Activated CD8-positive, alpha-beta T cell treated with anti-CD3 and anti-CD28 coated beads, Interleukin-2, amount 10 ng/mL, durations not matched to agents 7 days and 5 days (primary cell): Measurements from ENCODE around the gene FAM53A. TPM values are rescaled to one million over a fixed set of nuclear protein-coding genes. Genes with fewer than 3 reads are reported as not detected.
"Not testable (repeated sequence)": the region's sequence is repeated elsewhere in the genome, so short reads cannot be mapped to it uniquely, and the experiment has no call there.

Experiments used
- ATAC-seq: fragments of 150-1000 bp; cut with Tn5 transposase; one replicate; pipeline ENCODE4 v1.10.0; 2021; ENCODE audit warnings: moderate library complexity
- CTCF ChIA-PET: fragments of 350-600 bp; sonication (Branson Sonifier 250); formaldehyde crosslinking; loops from one replicate; lab custom pipeline; 2021; ENCODE audit warnings: antibody characterized with exemption; lab: Charles Lee
- POLR2A ChIA-PET: fragments of 350-600 bp; sonication (Branson Sonifier 250); formaldehyde crosslinking; loops from one replicate; lab custom pipeline; 2021; ENCODE audit warnings: antibody characterized with exemption; lab: Charles Lee
- DNase-seq: peaks from one replicate; pipeline ENCODE4 v3.0.0-alpha.2; 2020
- H3K27ac Mint-ChIP-seq: one replicate; pipeline ENCODE4 v1.8.0; 2021; ENCODE audit warnings: mild to moderate bottlenecking, mixed read lengths
- H3K27me3 Mint-ChIP-seq: one replicate; pipeline ENCODE4 v1.8.0; 2021; ENCODE audit warnings: low read depth, mixed read lengths
- H3K36me3 Mint-ChIP-seq: one replicate; pipeline ENCODE4 v1.8.0; 2021; ENCODE audit warnings: low read depth, mixed read lengths
- H3K4me1 Mint-ChIP-seq: one replicate; pipeline ENCODE4 v1.8.0; 2021; ENCODE audit warnings: low read depth, mixed read lengths
- H3K4me3 Mint-ChIP-seq: one replicate; pipeline ENCODE4 v1.8.0; 2021; ENCODE audit warnings: mild to moderate bottlenecking, mixed read lengths
- H3K9me3 Mint-ChIP-seq: one replicate; pipeline ENCODE4 v1.8.0; 2022; ENCODE audit warnings: mixed read lengths; ENCODE audit not compliant: insufficient read depth
- total RNA-seq, 2 experiments: library from RNA; stranded (reverse); gene quantifications; one replicate each; pipeline ENCODE4 v1.2.3, GENCODE V29; 2021

FAM53A gene
- total RNA-seq, 2 experiments from 2014 or later, result 0.45 to 0.91 TPM

GRCh38 chr4:1641671-1642070 is 42.4 kb downstream of the FAM53A start:
- H3K4me1 Mint-ChIP-seq, result no peaks in the 10 kb centered on the region
- H3K27ac Mint-ChIP-seq, result no peak overlapping the region
- ATAC-seq (no peak), DNase-seq (no peak)
- ChIA-PET CTCF (no interaction called here), POLR2A (no interaction called here)
- no peaks in the 10 kb centered on the region for H3K9me3 Mint-ChIP-seq
- H3K4me3 Mint-ChIP-seq, result no peak overlapping the region
- H3K27me3 Mint-ChIP-seq, result no peaks in the 10 kb centered on the region
- no peaks in the 10 kb centered on the region for H3K36me3 Mint-ChIP-seq

- H3K27ac Mint-ChIP-seq, H3K9me3 Mint-ChIP-seq, CTCF ChIA-PET, POLR2A ChIA-PET, H3K36me3 Mint-ChIP-seq, DNase-seq, H3K27me3 Mint-ChIP-seq, H3K4me1 Mint-ChIP-seq, H3K4me3 Mint-ChIP-seq, ATAC-seq: not testable (repeated sequence)
Measured at GRCh38 chr4:1640716-1641503, 43.2 kb downstream of the FAM53A start.

GRCh38 chr4:1640190-1640589 is 43.9 kb downstream of the FAM53A start:
- no peaks in the 10 kb centered on the region for H3K9me3 Mint-ChIP-seq
- no peaks in the 10 kb centered on the region for H3K27me3 Mint-ChIP-seq
- no peaks in the 10 kb centered on the region for H3K4me1 Mint-ChIP-seq
- ChIA-PET POLR2A (no interaction called here), CTCF (interaction anchor here (0.6 kb wide), 1 partner anchor 372 kb away, joined by 3 read pairs; no protein-coding TSS in a partner anchor)
- no peak overlapping the region for H3K4me3 Mint-ChIP-seq
- ATAC-seq, result no peak
- H3K36me3 Mint-ChIP-seq, result no peaks in the 10 kb centered on the region
- H3K27ac Mint-ChIP-seq, result no peak overlapping the region
- DNase-seq, result no peak

- CTCF ChIA-PET, result interaction anchor here (0.6 kb wide), 1 partner anchor 371 kb away, joined by 3 read pairs; no protein-coding TSS in a partner anchor
- ATAC-seq, result no peak
Measured at GRCh38 chr4:1639299-1639868, 44.7 kb downstream of the FAM53A start.

GRCh38 chr4:1638873-1639272 is 45.2 kb downstream of the FAM53A start:
- H3K27me3 Mint-ChIP-seq, result no peaks in the 10 kb centered on the region
- no peaks in the 10 kb centered on the region for H3K9me3 Mint-ChIP-seq
- ChIA-PET POLR2A (no interaction called here), CTCF (no interaction called here)
- ATAC-seq, result no peak
- no peaks in the 10 kb centered on the region for H3K4me1 Mint-ChIP-seq
- no peak for DNase-seq
- H3K36me3 Mint-ChIP-seq, result no peaks in the 10 kb centered on the region
- no peak overlapping the region for H3K4me3 Mint-ChIP-seq
- H3K27ac Mint-ChIP-seq, result no peak overlapping the region

More at GRCh38 chr4:1639299-1639868, 44.7 kb downstream of the FAM53A start:
- Mint-ChIP-seq H3K4me1 (no peaks in the 10 kb centered on the region), H3K36me3 (no peaks in the 10 kb centered on the region), H3K27ac (no peak overlapping the region), H3K27me3 (no peaks in the 10 kb centered on the region), H3K9me3 (no peaks in the 10 kb centered on the region), H3K4me3 (no peak overlapping the region)
- POLR2A ChIA-PET, result no interaction called here
- DNase-seq, result no peak

GRCh38 chr4:1638272-1638598 is 45.9 kb downstream of the FAM53A start:
- no peak overlapping the region for H3K4me3 Mint-ChIP-seq
- CTCF ChIA-PET, result no interaction called here
- H3K4me1 Mint-ChIP-seq, result no peaks in the 10 kb centered on the region
- no peak overlapping the region for H3K27ac Mint-ChIP-seq
- no peaks in the 10 kb centered on the region for H3K27me3 Mint-ChIP-seq
- no peaks in the 10 kb centered on the region for H3K36me3 Mint-ChIP-seq
- no peaks in the 10 kb centered on the region for H3K9me3 Mint-ChIP-seq
- POLR2A ChIA-PET, result no interaction called here
- no peak for DNase-seq
- ATAC-seq, result no peak

GRCh38 chr4:1637580-1638271 is 46.4 kb downstream of the FAM53A start:
- Mint-ChIP-seq H3K27ac (no peak overlapping the region), H3K4me3 (no peak overlapping the region), H3K9me3 (no peaks in the 10 kb centered on the region), H3K27me3 (no peaks in the 10 kb centered on the region), H3K4me1 (no peaks in the 10 kb centered on the region), H3K36me3 (no peaks in the 10 kb centered on the region)
- ChIA-PET POLR2A (no interaction called here), CTCF (no interaction called here)
- ATAC-seq (no peak), DNase-seq (no peak)

GRCh38 chr4:1636490-1637211 is 47.5 kb downstream of the FAM53A start:
- Mint-ChIP-seq H3K27me3 (no peaks in the 10 kb centered on the region), H3K36me3 (no peaks in the 10 kb centered on the region), H3K9me3 (no peaks in the 10 kb centered on the region), H3K27ac (no peak overlapping the region), H3K4me3 (no peak overlapping the region), H3K4me1 (no peaks in the 10 kb centered on the region)
- ATAC-seq (no peak), DNase-seq (no peak)
- ChIA-PET POLR2A (no interaction called here), CTCF (no interaction called here)

- no peaks in the 10 kb centered on the region for H3K4me1 Mint-ChIP-seq
- CTCF ChIA-PET, result no interaction called here
- no peak overlapping the region for H3K27ac Mint-ChIP-seq
- DNase-seq, result no peak
- H3K9me3 Mint-ChIP-seq, result no peaks in the 10 kb centered on the region
- ATAC-seq, result no peak
- no peaks in the 10 kb centered on the region for H3K36me3 Mint-ChIP-seq
- H3K4me3 Mint-ChIP-seq, result no peak overlapping the region
- POLR2A ChIA-PET, result no interaction called here
- no peaks in the 10 kb centered on the region for H3K27me3 Mint-ChIP-seq
Measured at GRCh38 chr4:1635464-1635863, 48.6 kb downstream of the FAM53A start.

GRCh38 chr4:1633993-1634392 is 50.1 kb downstream of the FAM53A start:
- DNase-seq, result no peak
- Mint-ChIP-seq H3K9me3 (no peaks in the 10 kb centered on the region), H3K36me3 (no peaks in the 10 kb centered on the region), H3K4me3 (no peak overlapping the region), H3K4me1 (no peaks in the 10 kb centered on the region), H3K27ac (no peak overlapping the region), H3K27me3 (no peaks in the 10 kb centered on the region)
- ATAC-seq, result no peak
- ChIA-PET POLR2A (no interaction called here), CTCF (no interaction called here)

- POLR2A ChIA-PET, result no interaction called here
- Mint-ChIP-seq H3K27ac (no peak overlapping the region), H3K36me3 (no peaks in the 10 kb centered on the region), H3K4me1 (no peaks in the 10 kb centered on the region), H3K9me3 (no peaks in the 10 kb centered on the region), H3K4me3 (no peak overlapping the region), H3K27me3 (no peaks in the 10 kb centered on the region)
- CTCF ChIA-PET, result no interaction called here
- DNase-seq (no peak), ATAC-seq (no peak)
Measured at GRCh38 chr4:1632109-1633104, 51.7 kb downstream of the FAM53A start.
